Measurements from ENCODE around the gene PLEKHM3.

PLEKHM3 gene

DNA sequence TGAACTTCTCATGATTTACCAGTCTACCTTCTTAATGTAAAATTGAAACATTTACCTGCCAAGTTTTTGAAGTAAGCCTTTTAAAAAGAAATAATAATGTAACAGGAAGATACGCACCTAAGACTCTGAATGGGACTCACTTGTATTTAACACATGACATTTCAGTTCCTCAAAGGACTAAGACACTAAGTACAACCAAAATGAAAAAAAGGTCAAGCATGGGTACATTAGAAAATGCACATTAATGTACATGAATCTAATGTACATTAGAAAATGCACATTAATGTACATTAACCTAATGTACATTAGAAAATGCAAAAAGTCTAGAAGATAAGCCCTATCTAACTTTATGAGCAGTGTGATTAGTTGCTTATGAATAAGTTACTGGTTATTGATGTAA lies 186.3 kb downstream of the PLEKHM3 start:
- no peak for DNase-seq
- Histone ChIP-seq H3K4me3 (ENCODE audit: low read depth, low read length) (no peak overlapping the region), H3K36me3 (no peaks in the 10 kb centered on the region), H3K9me3 (ENCODE audit: severe bottlenecking) (no peaks in the 10 kb centered on the region), H3K27me3 (ENCODE audit: insufficient read depth, low read depth, severe bottlenecking) (no peaks in the 10 kb centered on the region), H3K27ac (no peak overlapping the region)
- TF ChIP-seq, protein P1, sequence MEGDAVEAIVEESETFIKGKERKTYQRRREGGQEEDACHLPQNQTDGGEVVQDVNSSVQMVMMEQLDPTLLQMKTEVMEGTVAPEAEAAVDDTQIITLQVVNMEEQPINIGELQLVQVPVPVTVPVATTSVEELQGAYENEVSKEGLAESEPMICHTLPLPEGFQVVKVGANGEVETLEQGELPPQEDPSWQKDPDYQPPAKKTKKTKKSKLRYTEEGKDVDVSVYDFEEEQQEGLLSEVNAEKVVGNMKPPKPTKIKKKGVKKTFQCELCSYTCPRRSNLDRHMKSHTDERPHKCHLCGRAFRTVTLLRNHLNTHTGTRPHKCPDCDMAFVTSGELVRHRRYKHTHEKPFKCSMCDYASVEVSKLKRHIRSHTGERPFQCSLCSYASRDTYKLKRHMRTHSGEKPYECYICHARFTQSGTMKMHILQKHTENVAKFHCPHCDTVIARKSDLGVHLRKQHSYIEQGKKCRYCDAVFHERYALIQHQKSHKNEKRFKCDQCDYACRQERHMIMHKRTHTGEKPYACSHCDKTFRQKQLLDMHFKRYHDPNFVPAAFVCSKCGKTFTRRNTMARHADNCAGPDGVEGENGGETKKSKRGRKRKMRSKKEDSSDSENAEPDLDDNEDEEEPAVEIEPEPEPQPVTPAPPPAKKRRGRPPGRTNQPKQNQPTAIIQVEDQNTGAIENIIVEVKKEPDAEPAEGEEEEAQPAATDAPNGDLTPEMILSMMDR (IDR thresholded peaks at IDR 0.05; ENCODE audit: low read depth, low read length): no peak

GRCh38 chr2:207836521-207837133 lies 188.7 kb downstream of the PLEKHM3 start:
- TF ChIP-seq, protein P1 (IDR thresholded peaks at IDR 0.05; ENCODE audit: low read depth, low read length): no peak

GRCh38 chr2:207835805-207836204 lies 189.5 kb downstream of the PLEKHM3 start:
- Histone ChIP-seq H3K9me3 (ENCODE audit: severe bottlenecking) (no peaks in the 10 kb centered on the region), H3K4me3 (ENCODE audit: low read depth, low read length) (no peak overlapping the region), H3K36me3 (no peaks in the 10 kb centered on the region), H3K27ac (no peak overlapping the region), H3K27me3 (ENCODE audit: insufficient read depth, low read depth, severe bottlenecking) (no peaks in the 10 kb centered on the region)
- TF ChIP-seq, protein P1 (IDR thresholded peaks at IDR 0.05; ENCODE audit: low read depth, low read length): no peak
- no peak for DNase-seq

More at GRCh38 chr2:207836521-207837133, 188.7 kb downstream of the PLEKHM3 start:
- Histone ChIP-seq H3K4me3 (ENCODE audit: low read depth, low read length) (no peak overlapping the region), H3K27me3 (ENCODE audit: insufficient read depth, low read depth, severe bottlenecking) (no peaks in the 10 kb centered on the region), H3K27ac (no peak overlapping the region), H3K36me3 (no peaks in the 10 kb centered on the region), H3K9me3 (ENCODE audit: severe bottlenecking) (no peaks in the 10 kb centered on the region)
- DNase-seq: no peak

DNA sequence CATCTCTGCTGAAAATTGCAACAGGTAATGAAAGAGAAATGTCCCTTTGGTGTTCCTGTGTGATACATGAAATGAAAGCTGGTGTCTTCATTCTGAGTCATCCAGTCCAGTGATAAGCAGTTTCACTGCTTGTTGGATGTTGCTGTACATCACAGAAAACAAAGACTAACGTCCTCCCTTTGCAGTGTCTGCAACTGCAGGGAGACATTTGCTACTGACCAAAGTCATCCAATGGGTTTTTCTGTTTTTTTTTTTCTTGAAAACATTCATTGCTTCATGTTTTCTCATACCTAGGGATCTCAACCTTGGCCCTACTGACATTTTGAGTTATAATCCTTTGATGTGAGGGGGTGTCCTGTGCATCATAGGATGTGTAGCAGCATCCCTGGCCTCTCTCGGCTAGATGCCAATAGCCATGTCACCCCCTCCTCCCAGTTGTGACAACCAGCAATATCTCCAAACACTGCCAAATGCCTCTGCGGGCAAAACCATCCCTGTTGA lies 192.0 kb downstream of the PLEKHM3 start:
- H3K27ac ChIP-seq: no peak overlapping the region
- DNase-seq: no peak
- TF ChIP-seq, protein P1 (IDR thresholded peaks at IDR 0.05; ENCODE audit: low read depth, low read length): no peak
- no peak overlapping the region for H3K4me3 ChIP-seq (ENCODE audit: low read depth, low read length)
- no peaks in the 10 kb centered on the region for H3K27me3 ChIP-seq (ENCODE audit: insufficient read depth, low read depth, severe bottlenecking)
- H3K36me3 ChIP-seq: no peaks in the 10 kb centered on the region
- H3K9me3 ChIP-seq (ENCODE audit: severe bottlenecking): no peaks in the 10 kb centered on the region

DNA sequence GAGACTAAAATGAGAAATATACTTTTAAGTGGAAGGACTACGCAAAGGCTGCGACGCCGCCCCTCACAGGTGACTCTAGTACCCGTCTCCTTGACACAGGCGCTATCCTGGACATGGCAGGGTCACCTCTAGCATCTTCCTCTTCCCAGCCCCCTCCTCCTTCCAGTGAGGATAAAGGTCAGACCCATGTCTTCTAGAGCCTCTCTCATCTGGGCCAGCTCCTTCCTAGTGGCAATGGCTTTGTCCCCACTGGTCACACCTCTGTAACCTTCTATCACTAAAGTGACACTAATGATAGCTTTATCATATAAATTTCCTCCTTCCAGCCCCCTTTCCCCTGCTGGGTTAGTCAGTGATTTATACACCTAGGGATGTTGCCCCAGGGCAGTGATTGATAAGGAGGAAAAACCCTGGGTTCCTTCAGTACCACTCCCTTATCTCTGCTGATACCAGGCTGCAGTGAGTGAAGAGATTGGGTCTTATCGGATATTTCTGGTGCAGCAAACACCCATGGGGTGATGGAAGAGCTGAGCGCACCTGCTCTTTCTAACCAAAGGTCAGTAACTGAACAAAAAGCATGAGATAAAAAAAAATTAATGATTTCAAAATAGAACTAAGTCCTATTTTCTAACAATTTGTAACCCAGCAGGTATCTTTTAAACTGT lies 193.6 kb downstream of the PLEKHM3 start:
- TF ChIP-seq, protein P1 (IDR thresholded peaks at IDR 0.05; ENCODE audit: low read depth, low read length): no peak

More for the DNA sequence above, 193.6 kb downstream of the PLEKHM3 start:
- no peaks in the 10 kb centered on the region for H3K9me3 ChIP-seq (ENCODE audit: severe bottlenecking)
- no peaks in the 10 kb centered on the region; the same call in 1 of the 2 replicates for H3K36me3 ChIP-seq
- H3K27me3 ChIP-seq (ENCODE audit: insufficient read depth, low read depth, severe bottlenecking): no peaks in the 10 kb centered on the region
- DNase-seq: no peak
- no peak overlapping the region for H3K4me3 ChIP-seq (ENCODE audit: low read depth, low read length)
- H3K27ac ChIP-seq: no peak overlapping the region
